AG04449 (cell line): ENCODE results near the gene FLT1.

Experiments used
- CTCF ChIA-PET: fragments of 350-600 bp; formaldehyde crosslinking; extraction: SDS; loops from one replicate; lab custom pipeline; 2021; ENCODE audit warnings: antibody characterized with exemption; lab: Yijun Ruan, JAX
- POLR2A ChIA-PET: fragments of 400-600, 350-600 bp; formaldehyde crosslinking; extraction: SDS; loops from one replicate; lab custom pipeline; 2020; ENCODE audit warnings: antibody characterized with exemption, inconsistent platforms; lab: Yijun Ruan, JAX
- DNase-seq: peaks from one replicate; pipeline ENCODE4 v3.0.0-alpha.2; 2010; ENCODE audit warnings: low read depth, low spot score
- H3K4me3 ChIP-seq: 2 replicates; pipeline ENCODE4 v1.5.1; 2011; ENCODE audit warnings: low read depth, mild to moderate bottlenecking, control low read depth, low read length
- TF ChIP-seq, protein P1 (sequence below): IDR thresholded peaks from one replicate; pipeline ENCODE4 v1.5.1; 2011; ENCODE audit warnings: mild to moderate bottlenecking, moderate library complexity, low read length, control low read depth, inconsistent platforms; ENCODE audit not compliant: insufficient read depth; ENCODE audit errors: missing control alignments

The FLT1 gene

DNA sequence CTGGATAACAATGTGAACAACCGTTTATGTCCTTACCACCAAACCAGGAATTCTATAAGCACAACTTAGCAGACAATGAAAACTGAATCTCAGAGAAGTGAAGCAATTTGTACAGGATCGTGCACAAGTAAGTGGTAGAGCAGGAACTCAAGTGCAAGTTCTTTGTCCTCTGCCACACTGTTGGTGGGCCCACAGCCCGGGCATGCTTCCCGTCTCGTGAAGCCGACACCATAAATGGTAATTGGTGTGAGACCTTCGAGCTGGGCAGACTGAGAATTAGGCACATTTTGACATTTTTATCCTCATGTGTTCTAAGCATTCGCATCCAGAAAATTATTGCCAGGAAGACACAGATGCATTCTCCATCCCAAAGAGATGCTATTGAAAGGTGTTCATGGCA lies 27.9 kb upstream of the FLT1 start:
- TF ChIP-seq, protein P1, sequence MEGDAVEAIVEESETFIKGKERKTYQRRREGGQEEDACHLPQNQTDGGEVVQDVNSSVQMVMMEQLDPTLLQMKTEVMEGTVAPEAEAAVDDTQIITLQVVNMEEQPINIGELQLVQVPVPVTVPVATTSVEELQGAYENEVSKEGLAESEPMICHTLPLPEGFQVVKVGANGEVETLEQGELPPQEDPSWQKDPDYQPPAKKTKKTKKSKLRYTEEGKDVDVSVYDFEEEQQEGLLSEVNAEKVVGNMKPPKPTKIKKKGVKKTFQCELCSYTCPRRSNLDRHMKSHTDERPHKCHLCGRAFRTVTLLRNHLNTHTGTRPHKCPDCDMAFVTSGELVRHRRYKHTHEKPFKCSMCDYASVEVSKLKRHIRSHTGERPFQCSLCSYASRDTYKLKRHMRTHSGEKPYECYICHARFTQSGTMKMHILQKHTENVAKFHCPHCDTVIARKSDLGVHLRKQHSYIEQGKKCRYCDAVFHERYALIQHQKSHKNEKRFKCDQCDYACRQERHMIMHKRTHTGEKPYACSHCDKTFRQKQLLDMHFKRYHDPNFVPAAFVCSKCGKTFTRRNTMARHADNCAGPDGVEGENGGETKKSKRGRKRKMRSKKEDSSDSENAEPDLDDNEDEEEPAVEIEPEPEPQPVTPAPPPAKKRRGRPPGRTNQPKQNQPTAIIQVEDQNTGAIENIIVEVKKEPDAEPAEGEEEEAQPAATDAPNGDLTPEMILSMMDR = no peak
- H3K4me3 ChIP-seq = no peak overlapping the region
- POLR2A ChIA-PET = no interaction called here
- CTCF ChIA-PET = interaction anchor here (1.0 kb wide), 1 partner anchor 8 kb away, joined by 3 read pairs; no protein-coding TSS in a partner anchor
- DNase-seq = no peak

- ChIA-PET CTCF (no interaction called here), POLR2A (no interaction called here)
- H3K4me3 ChIP-seq = no peak overlapping the region
- TF ChIP-seq, protein P1 = no peak
- no peak for DNase-seq
These were observed 18.8 kb upstream of the FLT1 start for GRCh38 chr13:28513745-28514144.

- TF ChIP-seq, protein P1 = no peak
- POLR2A ChIA-PET = no interaction called here
- H3K4me3 ChIP-seq = no peak overlapping the region
- CTCF ChIA-PET = no interaction called here
- DNase-seq = no peak
These were observed 15.6 kb upstream of the FLT1 start for GRCh38 chr13:28510542-28510941.

- POLR2A ChIA-PET = no interaction called here
- DNase-seq = no peak
- CTCF ChIA-PET = no interaction called here
- no peak overlapping the region for H3K4me3 ChIP-seq
- TF ChIP-seq, protein P1 = no peak
These were observed 15.1 kb upstream of the FLT1 start for GRCh38 chr13:28510066-28510465.

GRCh38 chr13:28505543-28506135 lies 10.7 kb upstream of the FLT1 start:
- no peak for DNase-seq
- TF ChIP-seq, protein P1 = no peak
- H3K4me3 ChIP-seq = no peak overlapping the region
- ChIA-PET POLR2A (no interaction called here), CTCF (interaction anchor here (1.2 to 1.5 kb wide), 2 partner anchors 9 to 20 kb away, joined by 4 read pairs; no protein-coding TSS in a partner anchor)

DNA sequence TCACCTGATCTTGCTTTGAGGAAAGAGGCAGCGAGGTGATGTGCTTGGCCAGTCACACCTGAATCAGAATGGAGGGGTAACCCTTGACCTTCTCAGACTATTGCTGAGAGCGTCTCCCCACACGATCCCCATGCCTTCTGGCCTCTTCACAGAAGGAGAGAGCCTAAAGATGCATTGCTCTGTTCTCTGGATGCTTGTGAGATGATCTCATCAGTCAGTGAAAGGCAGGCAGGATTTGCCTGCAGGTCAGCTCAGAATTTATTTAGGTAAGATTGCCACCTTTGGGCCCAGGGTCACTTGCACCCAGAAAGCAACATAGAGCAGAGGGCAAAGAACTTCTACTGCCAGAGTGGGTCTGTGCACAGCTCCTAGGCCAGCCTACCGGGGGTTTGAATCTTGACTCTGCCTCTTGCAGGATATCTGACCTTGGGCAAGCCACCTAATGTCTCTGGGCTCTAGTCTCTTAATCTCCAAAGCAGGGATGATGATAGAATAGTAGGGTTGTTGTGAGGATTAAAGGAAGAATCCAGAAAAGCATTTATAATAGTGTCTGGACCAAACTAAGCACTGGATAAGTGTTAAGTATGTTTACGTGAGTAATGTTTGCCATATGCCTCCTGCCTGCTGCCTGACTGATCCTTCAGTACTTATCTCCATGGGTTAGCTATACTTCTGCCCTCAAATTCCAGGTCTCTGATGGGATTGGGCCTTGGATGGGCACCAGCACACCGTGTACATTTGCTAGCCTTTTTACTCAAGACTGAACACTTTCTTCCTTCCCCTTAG lies 8.4 kb upstream of the FLT1 start:
- TF ChIP-seq, protein P1 = no peak
- DNase-seq = no peak
- CTCF ChIA-PET = no interaction called here
- no peak overlapping the region for H3K4me3 ChIP-seq
- POLR2A ChIA-PET = no interaction called here
